NCI-H2107 treated with DMSO at 0.1 percent for 48 hours (cell line): ENCODE measurements around the gene MPDU1.

ENCODE experiments used
- DNase-seq: peaks from one replicate; lab custom pipeline; 2025; ENCODE audit not compliant: unreplicated experiment; lab: John Stamatoyannopoulos, UW

The MPDU1 gene

DNA sequence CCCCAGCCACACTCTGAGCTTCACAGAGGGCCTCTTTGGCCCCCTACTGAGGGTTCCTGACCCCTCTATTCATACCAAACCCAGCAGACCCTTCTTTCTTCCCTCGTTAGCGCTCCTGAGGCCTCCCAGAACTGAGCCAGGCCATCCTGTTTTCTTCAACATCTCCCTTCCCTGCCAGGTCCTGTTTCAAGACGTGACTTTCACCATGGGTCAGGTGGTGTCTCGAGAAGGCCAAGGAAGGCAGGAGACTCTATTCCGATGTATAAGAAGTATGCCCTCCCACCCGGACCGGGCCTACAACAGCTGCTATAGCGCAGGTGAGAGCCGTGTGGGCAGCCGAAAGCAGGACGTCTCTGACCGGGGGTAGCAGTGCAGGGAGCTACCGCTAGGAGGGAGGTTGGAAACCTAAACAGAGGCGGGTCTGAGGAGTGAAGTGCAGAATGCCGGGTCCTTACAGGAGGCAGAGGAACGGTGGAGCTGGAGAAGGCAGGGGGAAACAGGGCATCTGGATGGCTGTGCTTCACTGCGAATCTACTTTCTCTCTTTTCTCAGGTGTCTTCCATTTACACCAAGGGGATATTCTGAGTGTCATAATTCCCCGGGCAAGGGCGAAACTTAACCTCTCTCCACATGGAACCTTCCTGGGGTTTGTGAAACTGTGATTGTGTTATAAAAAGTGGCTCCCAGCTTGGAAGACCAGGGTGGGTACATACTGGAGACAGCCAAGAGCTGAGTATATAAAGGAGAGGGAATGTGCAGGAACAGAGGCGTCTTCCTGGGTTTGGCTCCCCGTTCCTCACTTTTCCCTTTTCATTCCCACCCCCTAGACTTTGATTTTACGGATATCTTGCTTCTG is 23.3 kb upstream of the MPDU1 start:
- no peak for DNase-seq

DNA sequence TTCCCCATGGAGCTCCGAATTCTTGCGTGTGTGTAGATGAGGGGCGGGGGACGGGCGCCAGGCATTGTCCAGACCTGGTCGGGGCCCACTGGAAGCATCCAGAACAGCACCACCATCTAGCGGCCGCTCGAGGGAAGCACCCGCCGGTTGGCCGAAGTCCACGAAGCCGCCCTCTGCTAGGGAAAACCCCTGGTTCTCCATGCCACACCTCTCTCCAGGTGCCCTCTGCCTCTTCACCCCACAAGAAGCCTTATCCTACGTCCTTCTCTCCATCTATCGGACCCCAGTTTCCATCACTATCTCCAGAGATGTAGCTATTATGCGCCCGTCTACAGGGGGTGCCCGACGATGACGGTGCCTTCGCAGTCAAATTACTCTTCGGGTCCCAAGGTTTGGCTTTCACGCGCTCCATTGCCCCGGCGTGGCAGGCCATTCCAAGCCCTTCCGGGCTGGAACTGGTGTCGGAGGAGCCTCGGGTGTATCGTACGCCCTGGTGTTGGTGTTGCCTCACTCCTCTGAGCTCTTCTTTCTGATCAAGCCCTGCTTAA is 22.6 kb upstream of the MPDU1 start:
- DNase-seq: peak; percentile 59

DNA sequence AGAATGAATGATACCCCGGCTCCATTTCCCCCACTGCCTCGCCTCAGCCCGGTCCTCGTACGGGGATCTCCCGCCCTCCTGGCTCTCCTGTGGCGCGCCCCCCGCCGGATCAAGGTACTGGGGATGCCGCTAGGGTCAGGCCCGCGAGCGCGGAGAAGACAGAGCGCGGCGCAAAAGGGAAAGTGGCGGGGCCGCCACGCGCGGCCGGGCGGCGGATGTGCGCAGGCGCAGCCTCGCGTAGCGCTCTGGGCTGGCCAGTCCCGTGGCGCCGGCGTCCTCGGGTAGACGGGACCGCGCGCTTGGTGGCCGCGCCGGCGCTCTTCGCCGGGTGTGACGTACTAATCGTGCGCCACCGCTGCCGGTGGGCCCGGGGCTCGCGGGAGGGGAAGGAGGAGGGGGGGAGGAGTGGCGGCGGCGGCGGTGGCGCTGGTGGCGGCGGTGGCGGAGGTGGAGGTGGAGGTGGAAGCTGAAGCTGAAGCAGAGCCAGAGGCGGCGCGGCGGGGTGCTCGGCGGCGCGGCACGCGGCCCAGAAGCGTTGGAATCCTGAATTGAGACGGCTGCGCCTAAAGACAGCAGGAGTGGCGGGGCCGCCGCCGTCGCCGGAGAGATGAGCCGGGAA is 22.0 kb upstream of the MPDU1 start, which contains the start of gene SENP3:
TSS of gene SENP3 (plus strand) at position 331 of the 619 bp plus-strand sequence. CDS start 1,158 bp downstream, outside the sequence.
- DNase-seq: no peak

DNA sequence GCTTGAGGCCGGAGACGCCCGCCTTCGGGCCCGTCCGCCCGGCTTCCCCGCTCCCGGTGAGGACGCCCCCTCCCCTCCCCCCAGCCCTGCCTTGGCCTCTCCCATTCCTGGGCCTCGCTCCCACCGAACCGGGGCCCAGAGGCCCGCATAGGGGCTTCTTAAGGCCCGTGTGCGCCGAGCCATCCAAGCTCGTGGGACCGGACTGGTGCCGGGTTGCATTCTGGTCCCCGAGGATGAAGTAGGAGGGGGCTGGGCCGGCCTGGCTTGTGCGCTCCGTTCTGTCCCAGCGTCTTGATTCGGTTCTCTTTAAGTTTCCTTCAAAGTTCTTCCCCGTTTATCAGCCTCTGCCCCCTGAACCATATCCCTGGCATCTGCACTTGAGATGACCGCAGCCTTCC is 21.4 kb upstream of the MPDU1 start:
- no peak for DNase-seq

DNA sequence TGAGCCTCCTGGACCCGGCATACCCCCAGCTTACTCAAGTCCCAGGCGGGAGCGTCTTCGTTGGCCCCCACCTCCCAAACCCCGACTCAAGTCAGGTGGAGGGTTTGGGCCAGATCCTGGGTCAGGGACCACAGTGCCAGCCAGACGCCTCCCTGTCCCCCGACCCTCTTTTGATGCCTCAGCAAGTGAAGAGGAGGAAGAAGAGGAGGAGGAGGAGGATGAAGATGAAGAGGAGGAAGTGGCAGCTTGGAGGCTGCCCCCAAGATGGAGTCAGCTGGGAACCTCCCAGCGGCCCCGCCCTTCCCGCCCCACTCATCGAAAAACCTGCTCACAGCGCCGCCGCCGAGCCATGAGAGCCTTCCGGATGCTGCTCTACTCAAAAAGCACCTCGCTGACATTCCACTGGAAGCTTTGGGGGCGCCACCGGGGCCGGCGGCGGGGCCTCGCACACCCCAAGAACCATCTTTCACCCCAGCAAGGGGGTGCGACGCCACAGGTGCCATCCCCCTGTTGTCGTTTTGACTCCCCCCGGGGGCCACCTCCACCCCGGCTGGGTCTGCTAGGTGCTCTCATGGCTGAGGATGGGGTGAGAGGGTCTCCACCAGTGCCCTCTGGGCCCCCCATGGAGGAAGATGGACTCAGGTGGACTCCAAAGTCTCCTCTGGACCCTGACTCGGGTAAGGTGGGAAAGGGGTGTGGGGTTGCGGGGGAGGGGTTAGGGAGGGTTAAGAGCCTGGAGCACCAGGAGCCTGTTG is 20.4 kb upstream of the MPDU1 start:
- no peak for DNase-seq

DNA sequence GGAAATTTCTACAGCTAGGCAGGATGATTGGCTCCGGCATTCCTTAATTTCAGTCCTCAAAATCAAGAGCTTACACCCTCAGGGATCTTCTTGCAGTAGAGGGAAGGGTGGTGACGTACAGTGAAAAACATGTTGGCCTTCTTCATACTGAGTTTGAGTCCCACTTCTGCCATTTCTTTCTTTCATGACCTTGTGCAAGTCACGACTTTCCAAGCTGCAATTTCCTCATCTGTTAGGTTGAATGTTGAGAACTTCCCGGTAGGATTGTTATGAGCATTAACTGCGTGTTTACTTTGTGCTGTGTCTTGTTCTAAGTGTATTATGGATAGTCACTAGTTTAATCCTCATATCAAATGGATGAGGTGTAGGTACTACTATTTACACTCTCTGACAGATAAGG is 14.1 kb upstream of the MPDU1 start:
- no peak for DNase-seq

DNA sequence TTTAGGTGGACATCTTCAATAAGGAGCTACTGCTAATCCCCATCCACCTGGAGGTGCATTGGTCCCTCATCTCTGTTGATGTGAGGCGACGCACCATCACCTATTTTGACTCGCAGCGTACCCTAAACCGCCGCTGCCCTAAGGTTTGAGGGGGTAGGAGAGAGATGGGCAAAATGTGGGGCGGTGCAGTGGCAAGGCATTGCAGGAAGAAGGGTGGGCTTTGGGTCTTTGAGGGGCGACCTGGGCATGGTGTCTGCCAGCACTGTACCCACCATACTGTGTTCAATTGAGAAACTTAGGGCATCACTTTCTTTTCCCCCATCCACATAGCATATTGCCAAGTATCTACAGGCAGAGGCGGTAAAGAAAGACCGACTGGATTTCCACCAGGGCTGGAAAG is 13.3 kb upstream of the MPDU1 start:
- no peak for DNase-seq

DNA sequence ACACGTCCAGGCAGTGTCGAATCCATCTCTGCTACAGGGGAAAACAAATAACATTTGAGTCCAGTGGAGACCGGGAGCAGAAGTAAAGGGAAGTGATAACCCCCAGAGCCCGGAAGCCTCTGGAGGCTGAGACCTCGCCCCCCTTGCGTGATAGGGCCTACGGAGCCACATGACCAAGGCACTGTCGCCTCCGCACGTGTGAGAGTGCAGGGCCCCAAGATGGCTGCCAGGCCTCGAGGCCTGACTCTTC is 11.4 kb upstream of the MPDU1 start:
- no peak for DNase-seq

DNA sequence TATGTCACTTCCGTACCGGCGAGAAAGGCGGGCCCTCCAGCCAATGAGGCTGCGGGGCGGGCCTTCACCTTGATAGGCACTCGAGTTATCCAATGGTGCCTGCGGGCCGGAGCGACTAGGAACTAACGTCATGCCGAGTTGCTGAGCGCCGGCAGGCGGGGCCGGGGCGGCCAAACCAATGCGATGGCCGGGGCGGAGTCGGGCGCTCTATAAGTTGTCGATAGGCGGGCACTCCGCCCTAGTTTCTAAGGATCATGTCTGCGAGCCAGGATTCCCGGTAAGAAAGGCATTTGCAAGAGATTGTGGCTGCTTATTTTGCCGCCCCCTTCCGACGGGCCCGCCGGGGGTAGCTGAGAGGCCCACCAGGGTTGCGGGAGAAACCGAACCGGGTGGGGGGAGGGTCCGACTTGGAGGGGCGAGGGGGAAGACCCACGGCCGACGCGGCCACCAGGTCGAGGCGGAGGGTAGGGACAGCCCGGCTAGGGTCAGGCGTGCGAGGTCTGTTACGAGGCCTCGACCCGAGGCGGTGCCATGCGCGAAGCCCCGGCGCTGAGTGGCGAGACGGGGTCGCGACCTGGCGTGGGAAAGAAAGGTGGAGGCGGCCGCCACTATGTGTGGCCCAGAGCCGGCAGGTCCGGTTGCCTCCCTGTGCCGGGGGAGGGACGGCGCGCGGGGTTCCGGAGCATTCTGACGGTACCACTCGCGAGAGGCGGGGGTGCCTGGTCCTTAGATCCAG is 10.9 kb upstream of the MPDU1 start:
- peak; percentile 76 for DNase-seq

DNA sequence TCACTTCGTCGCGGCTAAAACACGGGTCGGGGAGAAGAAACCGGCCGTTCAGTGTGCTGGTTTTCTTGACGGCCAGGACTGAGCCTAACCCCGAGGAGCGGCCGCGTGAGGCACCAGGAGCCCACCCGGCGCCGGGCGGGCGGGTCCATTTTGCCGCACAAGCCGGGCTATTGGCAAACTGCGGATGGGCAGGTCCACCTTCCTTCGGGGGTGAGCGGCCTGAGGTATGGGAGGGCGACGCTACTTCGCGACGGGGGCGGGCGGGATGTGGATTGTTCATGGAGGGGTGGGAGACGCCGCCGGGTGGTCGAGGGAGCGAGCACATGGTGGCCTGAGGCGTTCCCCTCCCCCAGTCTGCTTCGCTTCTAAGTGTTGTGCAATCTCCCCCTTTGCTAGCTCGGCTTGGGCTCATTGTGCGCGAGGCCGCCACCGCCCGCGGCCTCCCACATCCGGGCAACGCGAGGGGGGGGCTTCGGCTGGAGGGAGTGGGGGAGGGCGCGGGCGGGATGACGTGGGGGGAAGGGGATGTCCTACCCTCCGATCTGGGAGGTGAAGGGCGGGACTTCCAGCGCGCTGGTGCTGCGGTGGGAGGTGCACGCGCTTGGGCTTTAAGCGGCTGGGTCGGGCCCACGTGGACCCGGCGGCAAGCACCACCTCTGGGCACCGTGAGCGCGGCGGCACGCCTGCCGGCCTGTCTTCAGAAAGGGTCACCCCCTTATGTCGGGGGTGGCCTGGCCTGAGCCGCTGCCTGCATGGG is 10.2 kb upstream of the MPDU1 start:
- no peak for DNase-seq

DNA sequence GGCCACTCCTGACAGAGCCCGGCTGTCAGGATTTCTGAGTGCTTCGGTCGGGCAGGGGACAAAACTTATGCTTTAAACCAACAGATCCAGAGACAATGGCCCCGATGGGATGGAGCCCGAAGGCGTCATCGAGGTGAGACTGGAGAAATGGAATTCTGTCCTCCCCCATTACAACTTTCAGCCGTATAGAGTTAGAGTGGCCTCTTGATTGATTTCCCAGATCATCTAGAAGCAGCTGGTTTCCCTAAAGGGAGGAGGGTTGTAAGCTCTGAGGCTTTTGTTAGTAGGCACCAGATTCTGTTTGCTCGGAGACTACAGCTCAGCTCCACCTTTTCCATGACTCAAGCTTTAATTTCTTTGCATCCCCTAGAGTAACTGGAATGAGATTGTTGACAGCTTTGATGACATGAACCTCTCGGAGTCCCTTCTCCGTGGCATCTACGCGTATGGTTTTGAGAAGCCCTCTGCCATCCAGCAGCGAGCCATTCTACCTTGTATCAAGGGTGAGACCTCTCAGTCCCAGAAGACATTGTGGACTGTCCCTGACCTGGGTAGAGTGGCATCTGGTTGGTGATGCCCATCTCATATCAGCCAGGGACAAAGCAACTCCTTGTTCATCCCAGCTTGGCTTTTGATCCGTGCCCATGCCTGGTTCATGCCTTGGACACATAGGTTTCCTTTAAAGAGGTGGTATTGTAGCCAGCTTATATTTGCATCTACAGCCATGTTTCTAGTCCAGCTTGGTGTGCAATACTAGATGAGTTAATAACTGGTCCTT is 9.3 kb upstream of the MPDU1 start:
- no peak for DNase-seq

DNA sequence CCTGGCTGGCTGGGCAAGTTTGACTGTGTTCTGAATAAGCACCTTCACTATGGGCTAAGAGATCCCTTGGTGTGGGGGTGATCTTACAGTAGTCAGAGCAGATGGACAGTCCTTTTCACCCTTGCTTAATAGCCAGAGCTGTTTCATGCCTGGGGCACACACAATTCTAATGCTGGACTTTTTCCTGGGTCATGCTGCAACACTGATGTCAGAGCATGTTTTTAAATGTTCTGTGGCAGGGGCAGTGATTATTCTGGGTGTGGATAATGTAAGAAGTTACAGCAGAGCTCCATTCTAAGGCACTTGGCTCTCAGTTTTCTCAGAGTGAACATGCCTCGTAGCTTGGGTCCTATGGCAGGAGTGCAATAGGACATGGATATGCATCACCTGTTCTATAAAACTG is 8.2 kb upstream of the MPDU1 start:
- no peak for DNase-seq

DNA sequence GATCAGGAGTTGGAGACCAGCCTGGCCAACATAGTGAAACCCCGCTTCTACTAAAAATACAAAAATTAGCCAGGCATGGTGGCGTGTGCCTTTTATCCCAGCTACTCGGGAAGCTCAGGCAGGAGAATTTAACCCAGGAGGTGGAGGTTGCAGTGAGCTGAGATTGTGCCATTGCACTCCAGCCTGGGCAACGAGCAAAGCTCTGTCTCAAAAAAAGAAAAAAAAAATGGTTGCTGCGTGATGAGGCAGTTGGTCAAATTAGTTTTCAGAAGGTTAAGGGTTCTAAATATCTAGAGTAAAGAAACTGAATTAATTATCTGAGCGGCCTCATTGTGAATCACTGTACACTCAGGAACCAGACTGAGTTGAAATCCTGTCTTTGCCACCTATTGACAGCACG is 7.7 kb upstream of the MPDU1 start:
- DNase-seq: no peak

DNA sequence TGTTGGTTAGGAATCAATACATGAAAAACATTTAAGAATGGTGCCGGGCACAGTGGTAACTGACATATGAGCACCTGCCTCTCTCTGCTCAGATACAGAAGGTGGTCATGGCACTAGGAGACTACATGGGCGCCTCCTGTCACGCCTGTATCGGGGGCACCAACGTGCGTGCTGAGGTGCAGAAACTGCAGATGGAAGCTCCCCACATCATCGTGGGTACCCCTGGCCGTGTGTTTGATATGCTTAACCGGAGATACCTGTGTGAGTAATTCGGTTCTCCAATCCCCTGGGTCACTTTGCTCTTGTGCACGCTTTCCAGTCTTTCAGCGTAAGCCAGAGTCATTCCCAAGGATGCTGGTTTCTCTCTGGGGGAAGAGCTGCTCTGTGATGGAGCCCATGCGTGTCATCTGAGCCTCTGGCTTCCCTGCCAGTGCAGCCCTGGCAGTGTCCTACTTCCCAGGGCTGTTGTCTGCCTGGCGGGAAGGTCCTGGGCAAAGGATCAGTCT is 7.2 kb upstream of the MPDU1 start:
- DNase-seq: no peak

DNA sequence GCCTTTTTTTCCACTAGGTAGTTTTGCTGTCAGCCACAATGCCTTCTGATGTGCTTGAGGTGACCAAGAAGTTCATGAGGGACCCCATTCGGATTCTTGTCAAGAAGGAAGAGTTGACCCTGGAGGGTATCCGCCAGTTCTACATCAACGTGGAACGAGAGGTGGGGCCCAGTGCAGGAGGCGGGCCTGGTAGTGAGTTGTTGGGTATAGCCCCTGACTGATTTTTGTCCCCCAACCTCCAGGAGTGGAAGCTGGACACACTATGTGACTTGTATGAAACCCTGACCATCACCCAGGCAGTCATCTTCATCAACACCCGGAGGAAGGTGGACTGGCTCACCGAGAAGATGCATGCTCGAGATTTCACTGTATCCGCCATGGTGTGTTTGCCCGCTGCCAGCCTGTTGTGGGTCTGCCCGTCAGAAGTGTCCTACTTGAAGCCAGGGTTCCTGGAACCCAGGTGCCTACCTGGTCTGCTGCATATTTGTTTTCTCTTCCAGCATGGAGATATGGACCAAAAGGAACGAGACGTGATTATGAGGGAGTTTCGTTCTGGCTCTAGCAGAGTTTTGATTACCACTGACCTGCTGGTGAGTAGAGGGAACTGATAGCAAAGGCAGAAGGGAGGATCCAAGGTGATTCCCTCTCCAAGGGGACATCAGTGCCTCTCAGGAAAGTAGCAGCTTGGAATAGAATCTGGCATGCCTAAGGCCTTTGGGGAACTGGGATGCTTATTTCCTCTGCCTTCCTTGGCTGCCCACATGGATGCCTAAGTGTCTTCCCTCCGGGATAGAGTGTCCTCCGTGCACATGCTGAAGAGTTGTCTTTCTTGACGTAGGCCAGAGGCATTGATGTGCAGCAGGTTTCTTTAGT is 6.1 kb upstream of the MPDU1 start:
- no peak for DNase-seq

DNA sequence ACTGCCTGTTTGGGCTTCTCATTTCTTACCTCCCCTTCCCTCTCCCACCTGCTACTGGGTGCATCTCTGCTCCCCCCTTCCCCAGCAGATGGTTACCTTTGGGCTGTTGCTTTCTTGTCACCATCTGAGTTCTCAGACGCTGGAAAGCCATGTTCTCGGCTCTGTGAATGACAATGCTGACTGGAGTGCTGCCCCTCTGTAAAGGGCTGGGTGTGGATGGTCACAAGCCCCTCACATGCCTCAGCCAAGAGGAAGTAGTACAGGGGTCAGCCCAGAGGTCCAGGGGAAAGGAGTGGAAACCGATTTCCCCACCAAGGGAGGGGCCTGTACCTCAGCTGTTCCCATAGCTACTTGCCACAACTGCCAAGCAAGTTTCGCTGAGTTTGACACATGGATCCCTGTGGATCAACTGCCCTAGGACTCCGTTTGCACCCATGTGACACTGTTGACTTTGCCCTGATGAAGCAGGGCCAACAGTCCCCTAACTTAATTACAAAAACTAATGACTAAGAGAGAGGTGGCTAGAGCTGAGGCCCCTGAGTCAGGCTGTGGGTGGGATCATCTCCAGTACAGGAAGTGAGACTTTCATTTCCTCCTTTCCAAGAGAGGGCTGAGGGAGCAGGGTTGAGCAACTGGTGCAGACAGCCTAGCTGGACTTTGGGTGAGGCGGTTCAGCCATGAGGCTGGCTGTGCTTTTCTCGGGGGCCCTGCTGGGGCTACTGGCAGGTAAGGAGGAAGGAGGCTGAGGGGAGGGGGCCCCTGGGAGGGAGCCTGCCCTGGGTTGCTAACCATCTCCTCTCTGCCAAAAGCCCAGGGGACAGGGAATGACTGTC is 4.4 kb upstream of the MPDU1 start, which contains the start of gene CD68:
TSS of gene CD68 (plus strand) at position 638 of the 833 bp plus-strand sequence. CDS start at position 678, 40 bp downstream.
- no peak for DNase-seq

DNA sequence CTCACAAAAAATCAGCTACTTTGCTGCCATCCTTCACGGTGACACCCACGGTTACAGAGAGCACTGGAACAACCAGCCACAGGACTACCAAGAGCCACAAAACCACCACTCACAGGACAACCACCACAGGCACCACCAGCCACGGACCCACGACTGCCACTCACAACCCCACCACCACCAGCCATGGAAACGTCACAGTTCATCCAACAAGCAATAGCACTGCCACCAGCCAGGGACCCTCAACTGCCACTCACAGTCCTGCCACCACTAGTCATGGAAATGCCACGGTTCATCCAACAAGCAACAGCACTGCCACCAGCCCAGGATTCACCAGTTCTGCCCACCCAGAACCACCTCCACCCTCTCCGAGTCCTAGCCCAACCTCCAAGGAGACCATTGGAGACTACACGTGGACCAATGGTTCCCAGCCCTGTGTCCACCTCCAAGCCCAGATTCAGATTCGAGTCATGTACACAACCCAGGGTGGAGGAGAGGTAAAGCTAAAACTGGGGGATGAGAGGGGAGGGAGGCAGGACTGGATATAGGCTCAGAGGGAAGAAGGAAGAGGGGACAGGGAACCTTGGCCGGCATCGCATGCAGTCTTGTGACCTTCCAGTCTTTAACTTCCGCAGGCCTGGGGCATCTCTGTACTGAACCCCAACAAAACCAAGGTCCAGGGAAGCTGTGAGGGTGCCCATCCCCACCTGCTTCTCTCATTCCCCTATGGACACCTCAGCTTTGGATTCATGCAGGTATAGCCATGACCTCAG is 3.6 kb upstream of the MPDU1 start:
- no peak for DNase-seq
